Esophagus squamous epithelium (tissue), 5 donors: ENCODE results near the gene ASB9. TPM values are rescaled to one million over a fixed set of nuclear protein-coding genes. Genes with fewer than 3 reads are reported as not detected.

Experiments used
- DNase-seq: peaks from one replicate; lab custom pipeline; 2025; lab: John Stamatoyannopoulos, UW
- H3K27ac ChIP-seq, 4 donors: fragments of 200-600 bp; sonication (generic); one replicate each; pipeline ENCODE4 v1.5.1; 2016 to 2019; ENCODE audit warnings: mild to moderate bottlenecking in 1 of 4
- H3K27me3 ChIP-seq, 4 donors: fragments of 200-600 bp; sonication (generic); 1 replicate in 3 of 4; 2 replicates in 1 of 4; pipeline versions ENCODE4 v1.5.1 to v1.6.0; 2017 to 2021; ENCODE audit warnings: antibody characterized with exemption in 1 of 4
- H3K36me3 ChIP-seq, 3 donors: fragments of 200-600 bp; sonication (generic); one replicate each; pipeline ENCODE4 v1.5.1; 2016 to 2019
- H3K4me1 ChIP-seq, 3 donors: fragments of 200-600 bp; sonication (generic); one replicate each; pipeline ENCODE4 v1.5.1; 2017 to 2019
- H3K4me3 ChIP-seq, 4 donors: fragments of 200-600 bp; sonication (generic); 1 replicate in 3 of 4; 2 replicates in 1 of 4; pipeline ENCODE4 v1.5.1; 2016 to 2019; ENCODE audit warnings: mild to moderate bottlenecking in 2 of 4, moderate library complexity in 1 of 4
- H3K9me3 ChIP-seq, 3 donors: fragments of 200-600 bp; sonication (generic); one replicate each; pipeline ENCODE4 v1.5.1; 2016 to 2019
- POLR2A ChIP-seq, 4 donors: fragments of 450-650 bp; IDR thresholded peaks; one replicate each; pipeline ENCODE4 v1.6.1; 2017; ENCODE audit warnings: antibody characterized with exemption in 4 of 4, mild to moderate bottlenecking in 4 of 4, moderate library complexity in 3 of 4
- WGBS, 2 donors: methylation state at CpG; one replicate each; pipeline ENCODE4 v1.1.5; 2018; 5-methylcytosine and 5-hydroxymethylcytosine counted together
- intact Hi-C: fragments of 100-400 bp; cut with DNase I; formaldehyde crosslinking; loops from one replicate; pipeline ENCODE4 v1.15.0; 2022
- total RNA-seq, 4 donors: library from RNA; depleted of rRNA; stranded (reverse); fragments of >200 nt; gene quantifications; one replicate each; pipeline ENCODE4 v1.1.0, GENCODE V29; 2016
- TF ChIP-seq, protein P1 (sequence below), 6 experiments: fragments of 450-650 bp in 4 of 6; fragments of 200-600 bp in 2 of 6; sonication (generic) in 2 of 6; IDR thresholded peaks; one replicate each; pipeline ENCODE4 v1.5.1; 2016 to 2019; ENCODE audit warnings: antibody characterized with exemption in 6 of 6, mild to moderate bottlenecking in 4 of 6, moderate library complexity in 4 of 6
- donor health status: DM: yes; HTN: yes; CAD: no.

ASB9 gene
- total RNA-seq, 4 donors from 2014 or later = 0.15 to 3.4 (median 1.3) TPM

DNA sequence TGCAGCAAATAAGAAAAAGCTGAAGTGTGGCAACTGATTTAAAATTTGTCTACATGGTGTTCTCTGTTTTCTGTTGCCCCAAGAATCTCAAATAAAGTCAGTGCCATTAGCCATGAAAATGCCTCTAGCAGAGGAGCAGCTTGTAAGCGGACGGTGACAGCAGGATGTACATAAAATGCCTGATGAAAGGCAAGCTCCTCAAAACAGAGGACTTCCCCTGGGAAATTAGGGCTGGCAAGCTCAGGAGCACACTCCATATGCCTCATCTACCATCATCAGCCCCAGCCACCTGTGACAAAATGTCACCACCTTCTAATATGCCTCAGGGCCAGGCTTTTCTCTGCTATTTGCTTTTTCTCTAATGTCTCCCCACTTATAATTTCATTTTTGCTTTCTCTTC is 54.5 kb downstream of the ASB9 start:
- no peaks in the 10 kb centered on the region for H3K9me3 ChIP-seq
- H3K4me1 ChIP-seq = no peaks in the 10 kb centered on the region
- no peak overlapping the region for H3K4me3 ChIP-seq
- TF ChIP-seq, protein P1, sequence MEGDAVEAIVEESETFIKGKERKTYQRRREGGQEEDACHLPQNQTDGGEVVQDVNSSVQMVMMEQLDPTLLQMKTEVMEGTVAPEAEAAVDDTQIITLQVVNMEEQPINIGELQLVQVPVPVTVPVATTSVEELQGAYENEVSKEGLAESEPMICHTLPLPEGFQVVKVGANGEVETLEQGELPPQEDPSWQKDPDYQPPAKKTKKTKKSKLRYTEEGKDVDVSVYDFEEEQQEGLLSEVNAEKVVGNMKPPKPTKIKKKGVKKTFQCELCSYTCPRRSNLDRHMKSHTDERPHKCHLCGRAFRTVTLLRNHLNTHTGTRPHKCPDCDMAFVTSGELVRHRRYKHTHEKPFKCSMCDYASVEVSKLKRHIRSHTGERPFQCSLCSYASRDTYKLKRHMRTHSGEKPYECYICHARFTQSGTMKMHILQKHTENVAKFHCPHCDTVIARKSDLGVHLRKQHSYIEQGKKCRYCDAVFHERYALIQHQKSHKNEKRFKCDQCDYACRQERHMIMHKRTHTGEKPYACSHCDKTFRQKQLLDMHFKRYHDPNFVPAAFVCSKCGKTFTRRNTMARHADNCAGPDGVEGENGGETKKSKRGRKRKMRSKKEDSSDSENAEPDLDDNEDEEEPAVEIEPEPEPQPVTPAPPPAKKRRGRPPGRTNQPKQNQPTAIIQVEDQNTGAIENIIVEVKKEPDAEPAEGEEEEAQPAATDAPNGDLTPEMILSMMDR (IDR thresholded peaks at IDR 0.05) = no peak
- TF ChIP-seq POLR2A (IDR thresholded peaks at IDR 0.05) = no peak
- H3K27ac ChIP-seq = no peak overlapping the region
- DNase-seq = no peak
- intact Hi-C loops = no loop called here
- WGBS, 2 donors = 85 to 88% methylated on average over 2 of the region's 2 CpGs
- no peaks in the 10 kb centered on the region for H3K36me3 ChIP-seq
- no peaks in the 10 kb centered on the region for H3K27me3 ChIP-seq

DNA sequence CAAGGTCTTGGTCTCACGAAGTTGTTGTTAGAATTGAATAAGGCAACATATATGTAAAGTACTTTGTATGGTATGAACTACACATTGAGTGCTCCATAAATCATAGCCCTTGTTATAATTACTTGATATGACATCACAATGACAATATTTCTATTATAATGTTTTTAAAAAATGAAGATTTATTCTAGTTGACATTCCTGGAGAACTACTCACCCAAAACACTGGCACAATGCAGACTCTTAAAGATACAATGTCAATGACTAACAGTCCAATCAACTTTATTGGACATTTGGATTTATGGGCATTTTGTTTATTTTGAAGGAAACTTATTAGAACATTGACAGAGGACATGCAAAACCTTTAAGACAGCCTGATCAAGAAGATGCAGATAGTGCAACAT is 55.3 kb downstream of the ASB9 start:
- no peak overlapping the region for H3K4me3 ChIP-seq
- no peak overlapping the region for H3K27ac ChIP-seq
- H3K4me1 ChIP-seq = no peaks in the 10 kb centered on the region
- no peaks in the 10 kb centered on the region for H3K9me3 ChIP-seq
- TF ChIP-seq, protein P1 (IDR thresholded peaks at IDR 0.05) = no peak
- TF ChIP-seq POLR2A (IDR thresholded peaks at IDR 0.05) = no peak
- no peaks in the 10 kb centered on the region for H3K27me3 ChIP-seq
- DNase-seq = no peak
- no peaks in the 10 kb centered on the region for H3K36me3 ChIP-seq
- intact Hi-C loops = no loop called here
- WGBS, 2 donors = 33 to 38% methylated on average over 1 of the region's 1 CpG

DNA sequence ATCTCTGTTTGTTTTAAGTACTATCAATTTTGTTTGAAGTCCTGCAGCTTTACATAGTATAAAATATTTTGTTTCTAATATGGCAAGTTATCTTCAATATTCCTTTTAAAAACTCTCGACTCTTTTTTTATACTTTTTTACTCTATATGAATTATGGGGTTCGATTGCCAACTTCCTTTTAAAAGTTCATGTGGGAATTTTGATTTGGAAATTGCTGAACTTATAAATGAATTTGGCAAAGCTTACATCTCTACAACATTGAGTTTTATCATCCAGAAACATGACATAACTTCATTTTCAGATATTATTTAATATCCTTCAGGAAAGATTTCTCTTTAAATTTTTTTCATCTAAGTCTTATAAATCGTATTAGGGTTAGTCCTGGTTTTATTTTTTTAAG is 60.8 kb downstream of the ASB9 start:
- no peak overlapping the region for H3K4me3 ChIP-seq
- H3K4me1 ChIP-seq = no peaks in the 10 kb centered on the region
- intact Hi-C loops = no loop called here
- H3K27me3 ChIP-seq = no peaks in the 10 kb centered on the region
- TF ChIP-seq, protein P1 (IDR thresholded peaks at IDR 0.05) = no peak
- TF ChIP-seq POLR2A (IDR thresholded peaks at IDR 0.05) = no peak
- H3K9me3 ChIP-seq = no peaks in the 10 kb centered on the region
- H3K27ac ChIP-seq = no peak overlapping the region
- 67 to 78% methylated on average over 3 of the region's 3 CpGs for WGBS, 2 donors
- DNase-seq = no peak
- H3K36me3 ChIP-seq = no peaks in the 10 kb centered on the region

DNA sequence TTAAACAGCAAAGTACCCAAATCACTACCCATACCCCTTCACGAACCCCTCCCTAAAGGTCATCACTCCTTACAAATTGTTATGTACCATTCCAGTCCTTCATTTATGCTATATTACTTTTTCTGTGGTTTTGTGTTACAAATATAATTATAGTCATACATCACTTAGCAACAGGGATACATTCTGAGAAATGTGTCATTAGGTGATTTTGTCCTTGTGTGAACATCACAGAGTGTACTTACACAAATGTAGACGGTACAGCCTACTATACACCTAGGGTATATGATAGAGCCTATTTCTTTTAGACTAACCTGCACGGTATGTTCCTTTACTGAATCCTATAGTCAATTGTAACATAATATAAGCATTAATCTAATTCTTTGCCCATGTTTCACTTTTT is 61.9 kb downstream of the ASB9 start:
- no peak for TF ChIP-seq POLR2A (IDR thresholded peaks at IDR 0.05)
- Histone ChIP-seq H3K36me3 (no peaks in the 10 kb centered on the region), H3K9me3 (no peaks in the 10 kb centered on the region), H3K27ac (no peak overlapping the region), H3K27me3 (no peaks in the 10 kb centered on the region), H3K4me1 (no peaks in the 10 kb centered on the region), H3K4me3 (no peak overlapping the region)
- intact Hi-C loops = no loop called here
- DNase-seq = no peak
- 67 to 71% methylated on average over 3 of the region's 3 CpGs for whole genome bisulfite sequencing, 2 donors

DNA sequence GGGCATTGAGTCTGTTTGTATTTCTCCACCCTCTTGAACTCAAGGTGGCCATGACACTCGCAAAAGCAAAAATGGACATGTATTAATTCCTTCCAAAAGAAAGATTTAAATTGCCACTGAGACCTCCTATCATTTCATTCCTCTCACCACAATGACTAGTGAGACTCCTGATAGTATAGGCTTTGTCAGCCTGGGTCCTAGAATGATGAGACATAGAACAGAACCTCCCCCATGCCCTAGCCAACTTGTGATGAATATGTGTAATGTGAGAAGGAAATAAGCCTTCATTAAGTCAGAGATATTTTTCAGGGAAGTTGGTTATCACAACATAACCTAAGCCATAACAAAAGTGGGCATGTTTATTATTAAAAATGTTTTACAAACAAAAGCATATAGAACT is 62.5 kb downstream of the ASB9 start:
- Histone ChIP-seq H3K27me3 (no peaks in the 10 kb centered on the region), H3K27ac (no peak overlapping the region), H3K4me1 (no peaks in the 10 kb centered on the region), H3K9me3 (no peaks in the 10 kb centered on the region), H3K4me3 (no peak overlapping the region), H3K36me3 (no peaks in the 10 kb centered on the region)
- no peak for DNase-seq
- 42 to 60% methylated on average over 1 of the region's 1 CpG for WGBS, 2 donors
- TF ChIP-seq, protein P1 (IDR thresholded peaks at IDR 0.05) = no peak
- TF ChIP-seq POLR2A (IDR thresholded peaks at IDR 0.05) = no peak
- intact Hi-C loops = no loop called here

DNA sequence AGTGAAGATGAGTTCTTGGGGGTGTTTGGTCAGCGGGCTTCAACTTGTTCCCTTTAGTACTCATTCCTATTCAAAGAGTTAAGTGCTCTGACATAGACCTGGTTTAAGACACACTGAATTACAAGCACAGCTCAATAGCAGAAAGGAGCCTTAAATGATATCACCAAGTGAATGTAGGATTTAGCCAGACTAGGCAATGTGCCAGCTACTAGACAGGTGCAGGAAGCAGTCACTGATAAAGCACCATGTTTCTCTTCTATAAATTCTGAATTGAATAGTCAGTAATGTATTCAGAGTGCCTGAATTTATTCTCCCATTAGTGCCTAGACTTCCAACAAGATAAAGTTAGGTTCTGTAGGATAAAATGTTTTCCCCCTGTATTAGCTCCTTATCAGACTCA is 63.6 kb downstream of the ASB9 start:
- Histone ChIP-seq H3K4me3 (no peak overlapping the region), H3K27me3 (no peaks in the 10 kb centered on the region), H3K27ac (no peak overlapping the region), H3K4me1 (no peaks in the 10 kb centered on the region), H3K36me3 (no peaks in the 10 kb centered on the region), H3K9me3 (no peaks in the 10 kb centered on the region)
- intact Hi-C loops = no loop called here
- WGBS, 2 donors = 75 to 100% methylated on average over 1 of the region's 1 CpG
- TF ChIP-seq, protein P1 (IDR thresholded peaks at IDR 0.05) = no peak
- no peak for TF ChIP-seq POLR2A (IDR thresholded peaks at IDR 0.05)
- DNase-seq = no peak
